Hepatic stellate cell (primary cell): ENCODE measurements around the gene SEL1L.
A peak's percentile ranks its signal among the peaks of the same experiment; 100 is the strongest.
"Not testable (repeated sequence)": the region's sequence is repeated elsewhere in the genome, so short reads cannot be mapped to it uniquely, and the experiment has no call there.

Experiments used
- DNase-seq: peaks from one replicate; pipeline ENCODE4 v3.0.0; 2011; ENCODE audit warnings: low spot score

The SEL1L gene

GRCh38 chr14:81447021-81447764 is 86.5 kb downstream of the SEL1L start:
- no peak for DNase-seq

- DNase-seq, result no peak
Measured at GRCh38 chr14:81446279-81447007, 87.2 kb downstream of the SEL1L start.

DNA sequence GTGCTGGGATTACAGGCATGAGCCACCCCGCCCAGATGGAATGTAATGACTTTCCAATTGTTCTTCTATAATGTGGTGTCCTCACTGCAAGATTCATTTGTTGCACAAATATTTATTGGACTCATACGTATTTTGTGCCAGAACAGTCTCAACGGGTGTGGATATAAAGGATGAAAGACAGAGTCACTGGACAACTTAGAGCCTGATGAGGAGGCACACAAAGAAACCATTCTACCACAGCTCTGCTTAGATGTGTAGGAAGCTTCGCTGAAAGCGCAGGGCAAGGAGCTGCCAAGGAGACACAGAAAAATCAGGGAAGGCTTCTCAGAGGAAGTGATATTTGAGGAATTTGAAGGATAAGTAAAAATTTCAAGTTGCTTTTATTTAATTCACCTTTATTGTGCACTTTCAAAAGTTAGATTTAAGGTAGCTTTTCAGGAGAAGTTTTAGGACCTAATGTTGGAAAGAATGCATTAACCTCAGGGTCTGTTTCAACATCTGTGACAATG is 92.0 kb downstream of the SEL1L start:
- no peak for DNase-seq

DNA sequence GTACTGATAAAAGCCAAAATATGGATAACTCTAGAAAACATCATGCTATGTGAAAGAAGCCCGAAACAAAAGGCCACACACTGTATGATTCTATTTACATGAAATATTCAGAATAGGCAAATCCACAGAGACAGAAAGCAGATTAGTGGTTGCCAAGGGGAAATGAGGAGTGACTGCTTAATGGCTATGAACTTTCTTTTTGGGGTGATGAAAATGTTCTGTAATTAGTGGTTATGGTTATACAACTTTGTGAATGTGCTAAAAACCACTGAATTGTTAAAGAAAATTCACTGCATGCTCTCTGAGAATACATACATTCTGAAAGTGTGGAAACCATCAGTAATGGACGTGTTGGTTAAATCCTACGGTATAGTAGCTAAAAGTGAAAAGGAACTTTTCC is 93.6 kb downstream of the SEL1L start:
- DNase-seq, result no peak

DNA sequence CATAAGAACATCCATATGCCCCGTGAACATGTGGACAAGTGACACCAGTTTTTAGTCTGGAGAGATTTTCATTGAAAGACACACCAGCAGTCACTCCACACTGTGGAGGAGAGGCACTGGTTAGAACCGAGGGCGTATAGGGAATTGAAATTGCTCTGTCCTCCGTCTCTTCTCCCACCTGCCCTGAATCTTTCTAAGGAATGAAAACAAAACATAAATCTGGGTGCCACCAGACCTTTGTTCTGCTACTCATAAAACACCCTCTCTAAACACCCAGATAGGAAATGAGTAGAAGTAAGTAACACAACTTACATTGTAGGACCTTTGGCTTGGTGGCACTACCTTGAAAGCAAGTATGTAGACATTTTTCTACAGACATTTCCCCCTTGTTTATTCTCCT is 96.4 kb downstream of the SEL1L start:
- no peak for DNase-seq

- DNase-seq, result peak; percentile 75
Measured at GRCh38 chr14:81436296-81437138, 97.1 kb downstream of the SEL1L start.

- peak; percentile 13 for DNase-seq
Measured at GRCh38 chr14:81435391-81436295, 98.0 kb downstream of the SEL1L start.

DNA sequence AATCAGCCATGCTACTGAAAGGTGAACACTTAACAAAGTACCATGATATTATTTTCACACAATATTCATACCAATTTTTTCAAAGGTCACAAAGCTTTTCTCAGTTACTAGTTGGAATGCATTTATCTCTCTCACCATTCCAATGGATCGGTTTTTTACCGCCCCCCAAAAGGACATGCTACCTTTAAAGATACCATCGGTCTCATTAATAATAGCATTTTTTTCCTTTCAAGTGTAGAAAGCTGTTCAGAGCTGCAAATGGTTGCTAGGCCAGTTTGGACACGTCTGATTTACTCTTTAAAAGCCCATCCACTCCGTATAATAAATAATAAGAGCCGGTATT is 98.6 kb downstream of the SEL1L start:
- no peak for DNase-seq

GRCh38 chr14:81434230-81434629 is 99.4 kb downstream of the SEL1L start:
- DNase-seq, result no peak

GRCh38 chr14:81433378-81433777 is 100.3 kb downstream of the SEL1L start:
- no peak for DNase-seq

DNA sequence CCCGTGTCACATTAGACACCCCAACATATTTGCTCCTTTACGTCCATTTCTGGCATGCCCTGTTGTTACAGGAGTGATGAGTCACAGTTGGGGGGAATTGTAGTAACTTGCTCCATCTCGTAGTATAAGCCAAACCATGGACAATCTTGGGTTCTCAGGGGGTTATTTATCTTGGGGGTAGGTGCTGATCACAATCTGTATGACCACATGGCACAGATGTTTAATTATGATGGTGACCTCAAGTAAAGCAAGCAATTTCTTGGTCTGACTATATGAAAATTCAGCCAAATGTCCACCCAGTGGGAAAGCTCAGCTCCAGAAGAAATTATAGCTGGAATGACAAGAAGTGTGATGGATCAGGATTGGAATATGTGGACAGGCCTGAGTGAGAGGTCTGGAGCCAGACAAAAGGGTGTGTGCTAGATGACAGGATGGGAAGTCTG is 101.4 kb downstream of the SEL1L start:
- no peak for DNase-seq

DNA sequence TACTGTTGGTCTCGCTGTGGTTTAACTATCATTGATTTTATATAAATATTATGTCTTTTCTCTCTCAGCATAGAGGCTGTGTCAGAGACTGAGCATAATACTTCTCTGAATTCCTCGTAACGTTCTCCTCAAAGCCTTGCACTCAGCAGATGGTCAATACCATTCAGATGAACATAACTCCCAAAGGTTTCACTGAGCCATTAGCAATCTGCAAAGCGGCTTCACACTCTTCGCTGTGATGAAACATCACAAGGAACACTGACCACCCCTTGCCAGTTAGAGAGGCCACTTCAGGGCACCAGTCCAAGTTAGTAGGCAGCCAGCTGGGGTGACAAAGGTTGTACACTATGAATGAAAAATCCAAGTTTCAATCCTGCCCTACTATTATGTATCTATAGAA is 103.4 kb downstream of the SEL1L start:
- DNase-seq, result no peak

- DNase-seq, result not testable (repeated sequence)
Measured at GRCh38 chr14:81429749-81430148, 103.9 kb downstream of the SEL1L start.

DNA sequence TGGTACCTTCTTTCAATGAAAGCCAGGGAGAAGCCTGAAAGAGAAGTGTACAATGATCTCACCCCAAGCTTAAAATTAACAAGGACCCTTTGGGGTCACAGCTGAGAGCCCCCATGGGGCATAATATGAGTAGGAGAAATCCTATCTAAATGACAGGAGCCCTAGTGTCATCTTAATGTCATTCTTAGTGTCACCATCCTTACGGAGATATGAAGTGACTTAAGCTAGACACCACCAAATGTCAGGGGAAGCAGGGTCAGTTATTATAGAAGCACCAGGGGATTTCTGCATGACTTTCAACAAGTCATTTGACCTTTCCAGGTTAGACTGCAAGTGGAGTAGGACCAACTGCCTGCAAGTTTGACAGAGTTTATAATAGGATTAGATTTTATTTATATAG is 104.6 kb downstream of the SEL1L start:
- DNase-seq, result no peak

DNA sequence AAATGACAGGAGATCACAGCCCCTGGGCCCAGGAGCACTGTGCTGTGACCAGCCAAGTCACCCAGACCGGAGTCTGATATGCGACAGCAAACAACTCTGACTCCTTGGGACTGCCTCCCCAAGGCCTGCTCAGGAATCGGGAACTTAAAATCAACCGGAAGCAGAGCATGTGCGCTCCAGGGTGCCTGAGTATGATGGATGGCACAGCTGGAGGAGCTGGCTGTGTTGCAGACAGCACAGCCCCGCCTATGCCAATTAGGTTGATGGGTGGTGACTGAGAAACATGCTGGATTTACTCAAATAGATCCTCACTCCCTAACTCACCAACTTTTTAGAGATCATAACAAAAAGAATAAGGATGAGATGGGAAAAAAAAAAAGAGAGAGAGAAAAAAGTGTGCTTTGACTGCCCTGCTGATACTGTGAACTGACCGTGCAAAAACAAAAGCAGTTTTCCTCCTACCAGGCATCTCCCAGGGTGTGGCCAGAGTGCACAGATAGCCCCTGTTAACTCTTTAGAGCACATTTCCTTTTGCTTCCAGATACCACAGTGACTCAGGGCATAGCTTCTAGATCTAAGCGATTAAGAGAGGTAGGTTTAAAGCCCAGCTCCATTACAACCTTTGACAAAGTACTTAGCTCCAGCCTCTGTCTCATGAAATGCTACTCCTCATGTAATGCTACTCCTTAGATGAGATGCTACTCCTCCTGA is 106.2 kb downstream of the SEL1L start:
- DNase-seq, result no peak

GRCh38 chr14:81423504-81423903 is 110.1 kb downstream of the SEL1L start:
- no peak for DNase-seq
